ENCODE data around the gene FNDC1. TPM values are rescaled to one million over a fixed set of nuclear protein-coding genes. Genes with fewer than 3 reads are reported as not detected.

The FNDC1 gene
- total and polyA plus RNA-seq, 2 of the 13 experiments (the other 11 are each of a cell fraction or from before 2014, with no cell fraction given) = not detected

DNA sequence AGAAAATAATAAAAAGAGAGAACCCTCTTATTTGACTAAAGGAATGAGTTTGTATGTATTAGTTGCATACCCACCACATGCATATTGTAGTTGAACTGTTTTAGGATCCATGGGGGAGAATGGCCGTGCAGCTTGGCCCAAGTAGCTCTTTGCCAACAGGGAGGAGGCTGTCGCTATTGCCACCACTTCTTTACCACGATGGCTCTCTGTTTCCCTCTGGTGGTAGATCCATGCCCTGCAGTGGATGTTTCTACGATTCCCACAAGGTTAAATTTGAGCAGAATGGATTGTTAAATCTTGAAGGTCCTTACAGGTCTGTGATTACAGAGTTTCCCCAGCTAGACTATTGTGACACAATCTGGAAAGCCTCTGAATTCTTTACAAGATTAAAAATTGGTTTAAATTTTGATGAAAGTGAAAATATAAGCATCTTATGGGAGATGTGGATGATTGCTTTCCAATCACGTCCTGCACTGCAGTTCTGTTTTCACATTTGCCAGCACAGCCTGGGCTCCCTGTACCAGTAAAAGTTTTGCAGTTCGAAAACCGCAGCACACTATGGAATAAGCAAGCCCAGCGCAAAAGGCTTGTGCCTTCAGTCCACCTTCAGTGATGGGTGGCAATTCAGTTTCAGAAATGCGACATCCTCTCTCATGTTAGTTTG lies 34.4 kb upstream of the FNDC1 start (continued):
- TF ChIP-seq PRDM10 (CRISPR knock-in tag; IDR thresholded peaks at IDR 0.05; ENCODE audit: low read depth) = 0 out of 2 replicates have a peak, but pooled peaks have one; percentile 43
- no peak for TF ChIP-seq POLR2AphosphoS5 (IDR thresholded peaks at IDR 0.05; ENCODE audit: low read depth, low read length)
- no peak for TF ChIP-seq CBX5 (CRISPR knock-in tag; IDR thresholded peaks at IDR 0.05; ENCODE audit: borderline replicate concordance)
- no peak for TF ChIP-seq FOSL1 (CRISPR knock-in tag; IDR thresholded peaks at IDR 0.05; ENCODE audit: borderline replicate concordance)
- no peak for TF ChIP-seq FUBP1 (CRISPR knock-in tag; IDR thresholded peaks at IDR 0.05; ENCODE audit: borderline replicate concordance)
- TF ChIP-seq CC2D1A (CRISPR knock-in tag; IDR thresholded peaks at IDR 0.05) = no peak
- TF ChIP-seq ZNF75D (CRISPR knock-in tag; IDR thresholded peaks at IDR 0.05; ENCODE audit: borderline replicate concordance) = no peak
- peak; percentile 90 for TF ChIP-seq CTCF (CRISPR knock-in tag; IDR thresholded peaks at IDR 0.05)
- no peak for TF ChIP-seq ATAD3A (CRISPR knock-in tag; IDR thresholded peaks at IDR 0.05)
- TF ChIP-seq FOXA1 (IDR thresholded peaks at IDR 0.05) = no peak
- peak; percentile 30; the same call in 1 of the 2 replicates for TF ChIP-seq FOXA1 (CRISPR knock-in tag; IDR thresholded peaks at IDR 0.05)
- no peak for TF ChIP-seq MTF1 (CRISPR knock-in tag; IDR thresholded peaks at IDR 0.05)
- no peak for TF ChIP-seq KLF12 (CRISPR knock-in tag; IDR thresholded peaks at IDR 0.05; ENCODE audit: borderline replicate concordance)
- no peak for TF ChIP-seq ZNF33B (CRISPR knock-in tag; IDR thresholded peaks at IDR 0.05)
- TF ChIP-seq ZBTB21 (CRISPR knock-in tag; IDR thresholded peaks at IDR 0.05) = no peak
- 0 out of 2 replicates have a peak, but pooled peaks have one; percentile 21 for TF ChIP-seq ARID5B (CRISPR knock-in tag; IDR thresholded peaks at IDR 0.05)
